Measurements from ENCODE around the gene GPR32.
A peak's percentile ranks its signal among the peaks of the same experiment; 100 is the strongest.

The GPR32 gene

GRCh38 chr19:50785329-50785728 is 15.1 kb downstream of the GPR32 start:
- DNase-seq, result no peak

GRCh38 chr19:50790396-50790795 is 20.1 kb downstream of the GPR32 start, which contains the start of gene ACP4:
ACP4 (plus strand) TSS chr19:50790415; CDS start chr19:50790415, 0 bp downstream.
- peak; percentile 23 for DNase-seq

DNA sequence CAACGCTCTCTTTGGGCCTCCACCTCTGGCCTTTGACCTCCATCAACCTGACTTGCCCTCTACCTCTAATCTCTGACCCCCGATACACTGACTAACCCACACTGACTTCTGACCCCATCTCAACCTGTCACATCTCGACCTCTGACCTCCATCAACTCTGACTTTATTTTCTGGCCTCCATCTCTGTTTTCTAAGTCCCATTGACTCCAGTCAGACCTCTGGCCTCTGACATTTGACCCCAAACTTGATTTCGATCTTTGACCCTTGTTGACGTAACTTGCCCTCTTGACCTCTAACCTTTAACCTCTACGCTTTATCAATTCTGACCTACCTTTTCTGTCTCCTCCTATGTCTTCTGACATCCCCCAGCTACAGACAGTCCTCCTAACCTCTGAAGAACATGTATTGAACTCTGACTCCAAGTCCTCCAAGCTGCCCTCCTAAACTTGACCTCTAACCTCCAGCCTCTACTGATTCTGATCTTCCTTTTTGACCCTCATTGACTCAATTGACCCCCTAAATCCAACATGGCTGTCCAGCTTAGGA is 20.7 kb downstream of the GPR32 start:
- peak; percentile 46 for DNase-seq

DNA sequence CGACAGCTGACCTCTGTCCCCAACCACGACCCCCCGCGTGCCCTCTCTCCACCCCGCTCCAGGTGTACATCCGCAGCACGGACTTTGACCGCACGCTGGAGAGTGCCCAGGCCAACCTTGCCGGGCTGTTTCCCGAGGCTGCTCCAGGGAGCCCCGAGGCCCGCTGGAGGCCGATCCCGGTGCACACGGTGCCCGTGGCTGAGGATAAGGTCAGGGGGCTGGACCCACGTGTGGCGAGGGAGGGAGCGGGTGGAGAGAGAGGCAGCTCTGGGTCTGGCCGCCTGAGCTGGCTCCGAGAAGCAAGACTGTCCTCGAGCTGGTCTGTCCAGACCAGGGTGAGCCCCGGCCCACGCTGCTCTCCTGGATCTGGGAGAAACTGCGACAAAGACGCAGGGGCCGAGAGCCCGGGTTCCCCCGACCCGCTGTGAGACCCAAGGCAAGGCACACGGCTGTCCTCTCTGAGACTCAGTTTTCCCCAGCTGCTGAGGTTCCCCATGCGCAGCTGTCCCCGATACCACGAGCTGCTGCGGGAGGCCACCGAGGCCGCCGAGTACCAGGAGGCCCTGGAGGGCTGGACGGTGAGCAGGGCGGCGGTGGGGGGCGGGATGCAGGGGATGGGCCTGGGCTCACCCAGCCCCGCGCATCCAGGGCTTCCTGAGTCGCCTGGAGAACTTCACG is 21.5 kb downstream of the GPR32 start:
- peak; percentile 33 for DNase-seq

- peak; percentile 26 for DNase-seq
Measured at GRCh38 chr19:50792272-50793250, 22.3 kb downstream of the GPR32 start.

DNA sequence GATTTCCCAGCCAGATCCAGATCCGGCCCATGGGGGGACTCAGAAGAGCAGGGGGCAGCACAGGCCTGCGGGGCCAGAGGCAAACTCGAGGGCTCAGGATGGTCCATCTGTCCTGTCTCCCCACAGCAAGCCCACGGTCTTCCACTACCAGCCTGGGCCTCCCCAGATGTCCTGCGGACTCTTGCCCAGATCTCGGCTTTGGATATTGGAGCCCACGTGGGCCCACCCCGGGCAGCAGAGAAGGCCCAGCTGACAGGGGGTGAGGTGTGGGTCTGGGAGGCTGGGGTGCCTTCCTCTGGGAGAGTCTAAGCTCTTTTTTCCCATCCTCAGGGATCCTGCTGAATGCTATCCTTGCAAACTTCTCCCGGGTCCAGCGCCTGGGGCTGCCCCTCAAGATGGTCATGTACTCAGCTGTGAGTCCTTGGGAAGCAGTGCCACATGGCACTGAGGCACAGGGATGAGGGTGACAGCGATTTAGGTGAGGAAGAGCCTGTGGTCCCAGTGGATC is 23.3 kb downstream of the GPR32 start:
- DNase-seq, result peak; percentile 16

GRCh38 chr19:50794074-50794875 is 24.0 kb downstream of the GPR32 start:
- peak; percentile 47 for DNase-seq

DNA sequence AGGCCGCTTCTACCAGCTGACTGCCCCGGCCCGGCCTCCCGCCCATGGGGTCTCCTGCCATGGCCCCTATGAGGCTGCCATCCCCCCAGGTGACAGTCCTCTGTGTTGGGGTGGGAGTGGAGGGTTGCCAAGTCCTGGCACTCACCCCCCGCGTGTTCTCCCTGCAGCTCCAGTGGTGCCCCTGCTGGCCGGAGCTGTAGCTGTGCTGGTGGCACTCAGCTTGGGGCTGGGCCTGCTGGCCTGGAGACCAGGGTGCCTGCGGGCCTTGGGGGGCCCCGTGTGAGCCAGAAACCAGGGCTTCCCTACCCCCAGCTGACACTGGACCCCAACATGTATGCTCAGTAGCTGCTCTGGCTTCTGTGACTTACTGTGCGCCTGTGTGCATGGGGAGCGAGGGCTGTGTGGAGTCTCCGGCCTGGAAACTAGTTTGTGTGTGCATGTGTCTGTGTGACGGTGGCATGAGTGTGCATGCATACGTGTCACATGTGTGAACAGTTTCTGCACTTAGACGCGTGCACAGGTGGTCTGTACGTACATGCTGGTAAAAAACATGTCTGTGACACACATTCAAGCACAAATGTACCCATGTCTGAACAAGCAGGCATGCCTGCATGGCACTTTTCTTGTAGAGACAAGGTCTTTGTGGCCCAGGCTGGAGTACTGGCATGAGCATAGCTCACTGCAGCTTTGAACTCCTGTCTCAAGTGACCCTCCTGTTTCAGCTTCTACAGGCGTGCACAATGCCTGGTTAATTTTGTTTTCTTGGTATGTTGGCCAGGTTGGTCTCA is 24.8 kb downstream of the GPR32 start:
- peak; percentile 42 for DNase-seq

DNA sequence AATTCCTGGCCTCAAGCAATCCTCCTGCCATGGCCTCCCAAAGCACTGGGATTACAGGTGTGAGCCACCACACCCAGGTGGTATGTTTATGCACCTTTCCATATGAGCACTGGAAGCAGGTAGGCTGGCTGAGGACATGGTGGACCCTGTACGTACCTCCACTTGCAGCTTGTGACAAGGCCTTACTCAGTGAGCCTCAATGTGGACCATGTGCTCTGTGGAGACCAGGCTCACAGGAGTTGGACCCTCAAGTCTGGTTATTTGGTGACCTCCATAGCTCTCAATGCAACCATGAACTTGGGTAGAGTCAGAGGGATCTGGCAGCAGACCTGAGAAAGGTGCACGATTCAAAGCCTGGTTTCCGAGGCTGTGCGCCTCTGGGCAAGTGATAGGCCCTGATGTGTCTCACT is 25.4 kb downstream of the GPR32 start:
- DNase-seq, result peak; percentile 15

DNA sequence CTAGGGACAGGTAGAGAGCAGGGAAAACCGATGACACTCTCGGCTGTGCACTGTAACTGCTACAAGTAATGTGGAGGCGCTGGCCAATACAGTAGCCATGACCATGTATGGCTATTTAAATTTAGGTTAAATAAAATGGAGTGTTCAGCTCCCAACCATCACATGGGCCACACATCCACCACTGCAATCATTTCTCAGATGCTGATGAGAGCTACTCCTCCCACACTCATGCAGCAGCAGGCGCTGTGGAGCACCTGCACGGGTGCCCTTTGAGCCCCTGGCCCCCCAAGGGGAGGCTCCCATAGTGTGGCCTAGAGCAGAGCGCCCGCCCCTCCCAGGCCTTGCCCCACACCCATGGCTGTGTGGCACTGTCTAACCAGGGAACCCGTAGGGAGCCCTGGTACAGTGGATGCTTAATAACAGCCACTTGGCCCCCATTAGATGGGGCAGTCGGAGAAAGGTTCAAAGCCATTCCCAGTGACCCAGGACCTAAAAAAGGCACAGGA is 25.9 kb downstream of the GPR32 start:
- DNase-seq, result no peak

DNA sequence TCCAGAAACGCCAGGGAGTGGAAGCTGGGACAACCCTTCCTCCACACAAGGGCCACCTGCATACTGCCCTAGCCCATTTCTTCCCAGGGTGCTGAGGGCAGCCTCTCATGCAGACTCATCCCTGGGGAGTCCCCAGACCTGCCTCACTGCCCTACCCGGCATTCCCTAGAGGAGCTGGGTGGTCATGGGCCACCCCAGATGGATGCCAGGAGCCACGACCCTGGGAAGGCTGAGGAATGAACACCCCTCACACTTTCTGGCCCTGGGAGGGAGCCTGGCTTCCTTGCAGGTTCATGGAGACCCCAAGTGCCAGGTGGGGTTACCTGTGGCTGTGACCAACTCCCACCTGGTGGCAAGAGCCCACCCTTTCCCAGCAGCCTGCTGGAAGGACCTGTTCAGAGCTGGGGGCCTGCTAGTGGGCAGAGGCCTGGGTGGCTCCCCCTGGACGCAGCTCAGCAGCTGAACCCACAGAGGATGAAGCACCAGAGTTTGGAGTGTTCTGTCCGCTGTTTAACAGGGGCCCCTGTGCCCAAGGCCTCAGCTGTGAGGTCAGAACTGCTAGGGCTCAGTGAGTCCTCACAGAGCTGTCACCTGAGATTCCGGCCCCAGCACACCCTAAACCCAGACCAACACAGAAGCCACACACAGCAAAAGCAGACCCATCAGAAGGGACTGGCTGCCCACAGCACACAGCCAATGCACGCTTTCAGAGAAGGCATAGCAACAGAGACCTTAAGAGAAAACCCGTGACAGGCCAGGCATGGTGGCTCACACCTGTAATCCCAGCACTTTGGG is 26.6 kb downstream of the GPR32 start:
- DNase-seq, result no peak

DNA sequence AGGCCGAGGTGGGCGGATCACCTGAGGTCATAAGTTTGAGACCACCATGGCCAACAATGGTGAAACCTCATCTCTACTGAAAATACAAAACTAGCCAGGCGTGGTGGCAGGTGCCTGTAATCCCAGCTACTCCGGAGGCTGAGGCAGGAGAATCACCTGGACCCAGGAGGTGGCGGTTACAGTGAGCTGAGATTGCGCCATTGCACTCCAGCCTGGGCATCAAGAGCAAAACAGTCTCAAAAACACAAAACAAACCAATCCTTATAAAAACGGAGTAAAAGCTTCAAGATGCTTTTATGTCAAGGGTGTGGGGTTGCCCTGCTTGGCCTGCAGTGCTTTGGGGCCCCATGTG is 27.1 kb downstream of the GPR32 start:
- no peak for DNase-seq

DNA sequence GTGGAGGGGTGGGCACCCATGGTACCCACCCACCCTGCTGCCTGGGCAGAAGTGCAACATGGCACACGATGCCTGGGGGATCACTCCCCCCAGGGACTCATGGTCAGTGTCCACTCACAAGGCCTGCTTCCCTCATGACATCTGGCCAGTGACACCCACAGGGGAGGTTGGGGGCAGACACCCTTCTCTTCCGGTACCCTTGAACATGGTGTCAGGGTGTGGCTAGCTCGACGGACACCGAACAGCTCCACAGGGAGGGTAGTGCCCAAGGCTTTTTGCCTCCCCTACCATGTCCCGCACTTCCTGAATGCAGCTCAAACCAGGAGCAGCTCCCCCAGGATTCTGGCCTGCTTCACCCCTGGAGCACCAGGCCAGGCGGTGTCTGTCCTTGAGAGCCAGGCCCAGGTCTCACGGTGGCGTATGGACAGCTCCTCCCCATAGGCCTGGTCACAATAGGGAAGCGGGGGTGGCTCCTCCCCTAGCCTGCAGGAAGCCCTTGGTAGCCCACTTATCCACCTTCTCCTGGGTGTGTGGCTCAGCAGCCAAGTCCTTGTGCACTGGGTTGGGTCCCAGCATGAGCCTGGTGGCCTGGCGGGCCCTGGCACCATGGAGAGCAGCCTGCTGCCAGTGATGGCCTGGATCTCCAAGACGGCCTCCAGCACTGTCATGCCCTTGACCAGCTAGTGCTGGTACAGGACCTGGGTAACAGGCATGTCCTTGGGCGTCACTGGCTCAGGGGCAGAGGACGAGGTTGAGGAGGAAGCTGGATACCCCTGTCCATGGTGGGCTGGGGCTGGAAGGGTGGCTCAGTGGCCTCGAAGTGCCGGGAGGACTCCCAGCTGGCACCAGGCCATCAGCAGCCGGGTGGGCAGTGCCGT is 27.8 kb downstream of the GPR32 start:
- no peak for DNase-seq

DNA sequence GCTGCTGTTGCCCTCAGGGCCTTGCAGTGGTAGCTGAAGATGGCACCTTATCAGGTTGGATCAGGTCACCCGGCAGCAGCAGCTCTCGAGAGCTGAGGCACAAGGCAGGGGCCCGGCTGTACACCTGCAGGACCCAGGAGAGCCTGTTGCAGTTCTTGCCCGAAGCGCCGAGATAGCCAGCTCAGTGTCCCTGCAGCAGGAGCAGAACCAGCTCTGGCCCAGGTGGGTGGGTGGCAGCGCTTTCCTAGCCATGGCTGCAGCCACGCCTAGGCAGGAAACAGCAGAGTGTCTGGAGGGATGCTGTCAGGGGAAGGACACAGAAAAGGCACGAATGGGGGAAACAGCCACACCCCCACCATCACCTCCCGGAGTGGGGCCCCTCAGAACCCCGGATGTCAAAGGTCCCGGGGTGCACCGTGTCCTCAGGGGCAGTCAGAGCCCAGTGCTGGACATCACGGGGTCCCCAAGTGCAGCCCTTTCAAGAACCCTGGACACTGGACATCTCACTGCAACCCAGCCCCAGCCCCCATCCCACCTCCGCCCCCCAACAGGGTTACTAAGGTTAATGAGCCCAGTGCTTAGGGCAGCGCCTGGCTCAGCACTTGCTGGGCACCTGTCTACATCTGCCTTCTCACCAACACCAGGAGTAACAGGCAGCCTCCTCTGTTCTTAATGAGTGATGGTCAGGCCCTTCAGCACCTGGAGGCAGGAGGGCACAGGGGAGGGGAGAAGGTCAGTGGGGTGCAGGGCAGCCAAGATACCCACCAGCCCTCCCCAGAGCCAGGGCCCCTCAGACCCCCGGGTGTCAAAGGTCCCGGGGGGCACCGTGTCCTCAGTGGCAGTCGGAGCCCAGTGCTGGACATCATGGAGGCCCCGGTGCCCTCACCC is 28.6 kb downstream of the GPR32 start:
- no peak for DNase-seq

DNA sequence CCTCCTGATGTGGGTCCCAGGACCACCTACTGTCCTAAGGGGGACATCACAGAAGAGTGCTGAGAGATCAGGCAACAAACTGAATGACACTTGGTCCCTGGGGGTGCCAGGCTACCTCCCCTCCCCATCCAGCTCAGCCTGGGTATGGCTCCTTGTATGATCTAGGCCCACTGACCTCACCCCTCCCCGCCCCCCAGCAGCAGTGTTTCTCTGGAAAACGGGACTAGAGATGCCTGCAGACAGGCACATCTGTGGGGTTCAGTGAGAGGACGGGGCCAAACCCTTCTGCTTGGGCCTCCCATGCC is 29.2 kb downstream of the GPR32 start:
- no peak for DNase-seq

GRCh38 chr19:50801107-50801506 is 30.8 kb downstream of the GPR32 start:
- DNase-seq, result peak; percentile 19

DNA sequence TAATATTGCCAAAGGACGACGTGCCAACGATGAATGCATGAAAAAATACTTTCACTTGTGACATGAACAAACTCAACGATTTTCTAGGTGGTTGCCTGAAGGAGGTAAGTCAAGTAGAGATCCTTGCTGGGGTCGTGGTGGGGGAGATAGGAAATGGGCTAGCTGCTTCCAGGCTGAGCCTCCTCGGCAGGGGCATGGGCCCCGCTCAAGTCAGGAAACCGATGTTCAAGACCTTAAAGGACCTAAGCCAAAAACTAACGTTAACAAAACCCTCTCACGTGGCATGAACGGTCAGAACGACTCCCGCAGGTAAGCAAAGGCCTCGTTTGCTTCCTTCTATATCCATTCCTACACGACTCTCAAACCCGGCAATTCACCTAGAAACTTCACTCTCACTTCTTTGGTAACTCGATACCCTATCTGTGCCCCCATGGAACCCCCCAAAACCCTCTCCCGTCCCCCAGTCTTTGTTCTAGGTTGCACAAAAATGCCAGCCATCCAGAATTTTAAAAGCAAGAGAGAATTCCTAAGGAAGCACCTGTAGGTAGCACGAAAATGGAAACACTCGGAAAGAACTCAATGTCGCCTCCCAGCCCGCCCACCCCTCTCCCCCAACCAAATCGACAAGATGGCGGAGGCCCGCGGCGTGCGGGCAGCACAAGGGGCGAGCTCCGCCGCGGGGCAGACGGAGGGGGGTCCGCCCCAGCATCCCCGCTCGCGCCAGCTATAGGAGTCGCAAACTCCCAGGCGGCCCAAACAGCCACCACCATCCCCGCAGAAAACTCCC is 33.6 kb downstream of the GPR32 start:
- DNase-seq, result no peak

Measured in EL (cell line).